Measurements from ENCODE around the gene HPS4. TPM values are rescaled to one million over a fixed set of nuclear protein-coding genes. Genes with fewer than 3 reads are reported as not detected.
A peak's percentile ranks its signal among the peaks of the same experiment; 100 is the strongest.
"Not testable (repeated sequence)": the region's sequence is repeated elsewhere in the genome, so short reads cannot be mapped to it uniquely, and the experiment has no call there.

The HPS4 gene
- total RNA-seq, 2 donors from 2014 or later, result 41.7 to 57.6 TPM

GRCh38 chr22:26443901-26444690, 39.5 kb downstream of the HPS4 start:
- H3K4me3 Mint-ChIP-seq, result no peak overlapping the region
- WGBS, 2 experiments (ENCODE audit: insufficient coverage in 1 of 2, insufficient read length in 1 of 2), result 95 to 96% methylated on average over 16 of the region's 16 CpGs
- H3K36me3 ChIP-seq (ENCODE audit: control insufficient read depth, insufficient read depth, low read length), result no peaks in the 10 kb centered on the region
- H3K36me3 Mint-ChIP-seq (ENCODE audit: low read depth), result no peaks in the 10 kb centered on the region
- H3K27ac Mint-ChIP-seq, result no peak overlapping the region
- no peaks in the 10 kb centered on the region for H3K27me3 Mint-ChIP-seq (ENCODE audit: insufficient read depth)
- H3K9me3 Mint-ChIP-seq, result no peaks in the 10 kb centered on the region
- no peak for TF ChIP-seq CTCF (conservative IDR thresholded peaks at IDR 0.05)
- H3K4me3 ChIP-seq (ENCODE audit: low read length), result no peak overlapping the region
- H3K27me3 ChIP-seq (ENCODE audit: control insufficient read depth, insufficient read depth, low read length, poor library complexity, severe bottlenecking), result no peaks in the 10 kb centered on the region
- no peaks in the 10 kb centered on the region for H3K4me1 ChIP-seq (ENCODE audit: control insufficient read depth, insufficient read depth, low read length)
- no peak overlapping the region for H3K27ac ChIP-seq (ENCODE audit: low read depth, low read length)
- H3K4me1 Mint-ChIP-seq, result peaks cover 4% of the 10 kb centered on the region
- no peaks in the 10 kb centered on the region for H3K9me3 ChIP-seq (ENCODE audit: control insufficient read depth, low read length)
- DNase-seq, result no peak
- H3K9ac ChIP-seq (ENCODE audit: extremely low read depth, low read length, poor library complexity, severe bottlenecking), result no peak overlapping the region

GRCh38 chr22:26442086-26442756, 41.4 kb downstream of the HPS4 start:
- no peaks in the 10 kb centered on the region for H3K9me3 ChIP-seq (ENCODE audit: control insufficient read depth, low read length)
- H3K27ac Mint-ChIP-seq, result no peak overlapping the region
- no peaks in the 10 kb centered on the region for H3K27me3 ChIP-seq (ENCODE audit: control insufficient read depth, insufficient read depth, low read length, poor library complexity, severe bottlenecking)
- DNase-seq, result peak; percentile 75
- H3K27ac ChIP-seq (ENCODE audit: low read depth, low read length), result no peak overlapping the region
- H3K4me1 Mint-ChIP-seq, result peaks cover 9% of the 10 kb centered on the region
- no peak overlapping the region for H3K4me3 Mint-ChIP-seq
- H3K4me3 ChIP-seq (ENCODE audit: low read length), result no peak overlapping the region
- no peaks in the 10 kb centered on the region for H3K36me3 ChIP-seq (ENCODE audit: control insufficient read depth, insufficient read depth, low read length)
- H3K36me3 Mint-ChIP-seq (ENCODE audit: low read depth), result no peaks in the 10 kb centered on the region
- WGBS, 2 experiments (ENCODE audit: insufficient coverage in 1 of 2, insufficient read length in 1 of 2), result 83 to 100% methylated on average over 1 to 4 of the region's 4 CpGs
- no peaks in the 10 kb centered on the region for H3K9me3 Mint-ChIP-seq
- H3K9ac ChIP-seq (ENCODE audit: extremely low read depth, low read length, poor library complexity, severe bottlenecking), result no peak overlapping the region
- TF ChIP-seq CTCF (conservative IDR thresholded peaks at IDR 0.05), result no peak
- H3K27me3 Mint-ChIP-seq (ENCODE audit: insufficient read depth), result no peaks in the 10 kb centered on the region
- H3K4me1 ChIP-seq (ENCODE audit: control insufficient read depth, insufficient read depth, low read length), result no peaks in the 10 kb centered on the region

- H3K27me3 Mint-ChIP-seq (ENCODE audit: insufficient read depth), result no peaks in the 10 kb centered on the region
- Histone ChIP-seq H3K4me1 (ENCODE audit: control insufficient read depth, insufficient read depth, low read length) (no peaks in the 10 kb centered on the region), H3K9me3 (ENCODE audit: control insufficient read depth, low read length) (no peaks in the 10 kb centered on the region), H3K9ac (ENCODE audit: extremely low read depth, low read length, poor library complexity, severe bottlenecking) (no peak overlapping the region), H3K27me3 (ENCODE audit: control insufficient read depth, insufficient read depth, low read length, poor library complexity, severe bottlenecking) (no peaks in the 10 kb centered on the region), H3K36me3 (ENCODE audit: control insufficient read depth, insufficient read depth, low read length) (peaks cover 1% of the 10 kb centered on the region), H3K4me3 (ENCODE audit: low read length) (no peak overlapping the region), H3K27ac (ENCODE audit: low read depth, low read length) (no peak overlapping the region)
- peaks cover under 1% of the 10 kb centered on the region for H3K36me3 Mint-ChIP-seq (ENCODE audit: low read depth)
- WGBS, 2 experiments (ENCODE audit: insufficient coverage in 1 of 2, insufficient read length in 1 of 2), result 89 to 92% methylated on average over 2 to 3 of the region's 3 CpGs
- H3K4me3 Mint-ChIP-seq, result no peak overlapping the region
- H3K9me3 Mint-ChIP-seq, result no peaks in the 10 kb centered on the region
- H3K4me1 Mint-ChIP-seq, result peaks cover 17% of the 10 kb centered on the region
- DNase-seq, result no peak
- no peak for TF ChIP-seq CTCF (conservative IDR thresholded peaks at IDR 0.05)
- no peak overlapping the region for H3K27ac Mint-ChIP-seq
Measured at GRCh38 chr22:26439559-26439958, 44.0 kb downstream of the HPS4 start.

GRCh38 chr22:26438776-26439175, 44.8 kb downstream of the HPS4 start:
- DNase-seq; H3K4me1 ChIP-seq (ENCODE audit: control insufficient read depth, insufficient read depth, low read length); H3K27me3 Mint-ChIP-seq (ENCODE audit: insufficient read depth); H3K4me3 Mint-ChIP-seq; H3K9ac ChIP-seq (ENCODE audit: extremely low read depth, low read length, poor library complexity, severe bottlenecking); H3K9me3 Mint-ChIP-seq; H3K36me3 Mint-ChIP-seq (ENCODE audit: low read depth); H3K36me3 ChIP-seq (ENCODE audit: control insufficient read depth, insufficient read depth, low read length); H3K4me3 ChIP-seq (ENCODE audit: low read length); H3K27me3 ChIP-seq (ENCODE audit: control insufficient read depth, insufficient read depth, low read length, poor library complexity, severe bottlenecking); H3K9me3 ChIP-seq (ENCODE audit: control insufficient read depth, low read length); H3K27ac ChIP-seq (ENCODE audit: low read depth, low read length): not testable (repeated sequence)
- 88 to 94% methylated on average over 1 to 3 of the region's 3 CpGs for WGBS, 2 experiments (ENCODE audit: insufficient coverage in 1 of 2, insufficient read length in 1 of 2)
- Mint-ChIP-seq H3K4me1 (peaks cover 17% of the 10 kb centered on the region), H3K27ac (peak overlapping the region; percentile 36)
